Glomerular visceral epithelial cell (primary cell): Measurements from ENCODE around the gene TMPRSS2.

Source experiments
- DNase-seq: peaks from one replicate; pipeline ENCODE4 v3.0.0-alpha.2; 2016; ENCODE audit errors: extremely low spot score

Gene TMPRSS2

DNA sequence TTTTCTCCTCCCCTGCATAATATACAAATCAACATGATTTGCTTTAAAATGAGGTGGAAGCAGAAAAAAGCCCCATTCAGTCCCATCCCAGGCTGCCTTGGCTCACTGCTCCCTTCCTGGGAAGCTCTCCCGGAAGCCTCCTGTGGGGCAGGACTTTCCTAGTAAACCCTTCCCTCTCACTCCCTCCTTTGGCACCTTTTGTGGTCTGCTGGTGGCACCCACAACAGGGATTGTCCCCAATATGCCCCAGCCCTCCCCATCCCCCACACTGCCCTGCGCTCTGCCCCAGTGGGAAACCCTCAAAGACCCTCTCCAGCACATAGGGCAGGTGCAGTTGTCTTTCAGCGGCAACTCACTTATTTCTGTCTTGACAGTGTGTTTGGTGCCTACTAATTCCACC lies 1.8 kb upstream of the TMPRSS2 start:
- DNase-seq, result no peak

DNA sequence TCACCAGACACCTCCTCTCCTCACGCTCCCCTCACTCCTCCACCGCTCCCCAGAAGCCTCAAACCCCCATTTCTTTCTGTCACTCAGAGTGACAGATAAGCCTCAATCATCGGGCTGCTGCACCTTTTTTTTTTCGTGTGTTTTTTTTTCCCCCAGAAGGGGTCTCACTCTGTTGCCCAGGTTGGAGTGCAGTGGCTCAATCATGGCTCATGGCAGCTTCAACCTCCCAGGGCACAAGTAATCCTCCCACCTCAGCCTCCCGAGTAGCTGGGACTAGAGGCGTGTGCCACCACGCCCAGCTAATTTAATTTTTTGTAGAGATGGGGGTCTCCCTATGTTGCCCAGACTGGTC lies 1.2 kb upstream of the TMPRSS2 start:
- no peak for DNase-seq

DNA sequence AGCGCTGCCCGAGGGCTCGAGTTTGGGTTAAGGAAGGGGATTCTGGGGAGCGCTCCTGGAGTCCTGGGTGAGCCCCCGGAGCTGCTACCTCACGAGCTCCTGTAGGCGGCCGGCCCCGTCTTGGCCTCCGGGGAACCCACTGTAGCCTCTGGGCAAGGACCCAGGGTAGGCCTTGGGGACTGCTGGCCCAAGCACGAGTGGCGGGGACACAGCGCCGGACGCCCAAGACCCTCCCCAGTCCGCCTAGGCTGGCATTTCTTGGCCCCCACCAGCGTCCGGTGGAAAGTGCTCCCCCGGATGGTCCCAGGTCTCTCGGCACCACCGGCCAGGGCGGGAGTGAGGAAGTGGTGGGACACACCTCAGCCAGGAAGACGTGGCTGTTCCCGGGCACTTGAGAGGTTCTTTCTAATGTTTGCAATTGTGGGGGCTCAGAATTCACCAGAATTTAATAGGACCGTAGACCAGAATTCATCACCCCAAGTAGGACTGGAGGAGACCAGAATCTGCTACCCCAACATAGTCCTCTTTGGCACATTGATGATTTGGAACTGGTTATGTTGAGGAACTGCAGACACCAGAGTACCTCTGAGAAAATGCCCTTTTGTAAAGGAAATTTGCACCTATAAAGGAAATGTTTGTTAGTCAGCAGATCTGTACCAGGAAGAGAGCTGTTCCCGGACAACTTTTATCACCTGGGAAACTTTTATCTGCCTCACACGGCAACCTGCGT lies 622 bp upstream of the TMPRSS2 start:
- DNase-seq, result no peak

DNA sequence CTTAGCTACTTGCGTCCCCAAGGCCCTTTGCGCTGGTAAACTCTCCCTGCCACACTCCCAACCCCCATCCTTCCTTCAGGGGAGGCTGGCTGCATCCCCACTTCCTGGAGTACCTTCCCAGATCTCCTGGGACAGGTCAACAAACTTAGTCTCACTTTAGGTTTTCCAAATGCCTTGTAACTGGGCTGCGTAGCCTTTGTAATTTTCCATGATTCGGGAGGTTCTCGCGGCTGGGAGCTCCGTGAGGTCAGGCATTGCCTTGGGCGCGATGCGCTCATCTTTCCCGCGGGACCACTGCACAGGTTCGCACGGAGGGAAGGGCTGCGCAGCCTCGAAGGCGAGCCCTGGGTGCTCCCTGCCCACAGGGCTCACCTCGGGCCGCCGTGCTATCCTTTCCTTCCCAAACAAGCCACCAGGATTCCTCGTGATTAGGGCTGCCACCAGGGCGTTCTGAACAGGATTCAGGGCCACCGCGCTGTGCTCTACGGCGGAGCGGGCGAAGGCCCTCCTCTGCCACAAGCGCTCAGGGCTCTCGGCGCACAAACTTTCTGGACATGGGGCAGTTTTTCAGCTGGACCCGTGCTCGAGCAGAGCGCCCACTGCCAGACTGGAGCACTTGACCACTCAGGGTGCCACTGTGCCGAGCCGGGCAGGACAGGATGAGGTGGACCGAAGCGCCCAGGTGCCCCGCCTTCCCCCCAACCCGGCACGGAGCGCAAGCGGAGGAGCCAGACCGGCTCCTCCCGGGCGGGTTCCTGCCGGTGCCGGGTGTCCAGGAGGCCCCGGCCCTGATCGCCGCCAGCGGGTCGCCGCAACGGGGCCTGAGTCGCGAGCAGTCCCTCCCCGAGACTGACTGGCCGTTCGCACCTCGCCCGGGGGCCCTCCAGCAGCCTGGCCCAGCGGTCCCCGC lies 1.1 kb downstream of the TMPRSS2 start:
- DNase-seq, result no peak

DNA sequence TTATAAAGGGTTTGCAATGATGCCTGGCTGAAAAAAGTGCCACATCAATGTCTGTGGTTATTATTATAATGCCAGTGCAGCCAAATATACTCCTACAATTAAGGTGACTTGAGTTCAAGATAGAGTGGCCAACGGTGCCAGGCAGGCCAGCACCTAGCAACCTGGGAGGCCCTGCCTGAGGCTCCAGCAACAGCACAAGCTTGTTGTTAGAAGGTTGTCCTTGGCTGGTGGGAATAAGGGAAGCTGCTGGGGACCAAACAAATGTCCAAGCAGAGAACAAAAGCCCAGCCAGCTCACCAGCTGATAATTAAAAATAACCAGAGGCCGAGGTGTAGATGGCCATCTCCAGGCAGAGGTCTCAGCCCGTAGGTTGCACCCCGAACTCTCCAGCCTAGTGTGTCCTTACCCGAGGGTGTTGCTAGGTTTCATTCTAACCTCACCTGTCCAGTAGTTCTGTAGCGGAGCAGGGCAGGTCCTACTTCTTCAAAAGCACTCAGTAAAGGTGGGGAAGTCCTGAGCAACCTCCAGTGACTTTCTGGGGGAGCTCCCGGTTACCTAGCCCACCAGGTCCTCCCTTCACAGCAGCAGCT lies 1.9 kb downstream of the TMPRSS2 start:
- no peak for DNase-seq

DNA sequence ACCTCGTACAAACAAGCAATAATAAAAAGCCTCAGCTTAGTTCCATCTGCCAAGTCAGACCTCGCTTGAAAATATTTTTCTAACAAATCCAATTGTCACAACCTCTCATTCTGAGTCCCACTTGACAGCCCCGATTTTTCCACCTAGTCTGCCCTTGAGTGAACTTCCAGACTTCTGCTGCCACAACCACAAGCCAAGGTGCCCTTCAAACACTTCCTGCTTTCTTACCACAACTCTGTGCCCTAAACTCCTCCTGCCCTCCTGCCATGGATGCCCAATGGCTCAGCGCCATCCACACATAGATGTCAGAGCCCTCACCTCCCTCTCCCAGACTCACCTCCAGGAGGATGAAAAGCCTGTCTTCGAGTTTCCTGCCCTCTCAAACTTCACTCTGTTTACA lies 3.9 kb downstream of the TMPRSS2 start:
- DNase-seq, result no peak

DNA sequence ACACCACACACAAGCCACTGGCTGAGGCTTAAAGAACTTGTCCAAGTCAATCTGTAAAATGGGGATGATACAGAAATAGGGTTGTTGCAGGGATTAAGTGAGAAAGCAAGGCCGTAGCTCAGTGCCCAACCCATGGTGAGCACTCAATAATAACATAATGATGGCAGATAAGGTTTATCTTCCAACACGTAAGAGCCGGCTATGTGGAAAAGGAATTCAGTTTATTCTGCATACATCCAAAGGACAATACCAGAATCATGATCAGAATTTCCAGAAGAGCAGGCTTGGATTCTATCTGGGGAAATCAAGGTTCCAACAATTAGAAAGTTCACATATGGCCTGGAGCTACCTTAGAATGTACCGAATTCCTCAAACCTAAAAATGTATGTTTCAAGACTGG lies 4.6 kb downstream of the TMPRSS2 start:
- no peak for DNase-seq

DNA sequence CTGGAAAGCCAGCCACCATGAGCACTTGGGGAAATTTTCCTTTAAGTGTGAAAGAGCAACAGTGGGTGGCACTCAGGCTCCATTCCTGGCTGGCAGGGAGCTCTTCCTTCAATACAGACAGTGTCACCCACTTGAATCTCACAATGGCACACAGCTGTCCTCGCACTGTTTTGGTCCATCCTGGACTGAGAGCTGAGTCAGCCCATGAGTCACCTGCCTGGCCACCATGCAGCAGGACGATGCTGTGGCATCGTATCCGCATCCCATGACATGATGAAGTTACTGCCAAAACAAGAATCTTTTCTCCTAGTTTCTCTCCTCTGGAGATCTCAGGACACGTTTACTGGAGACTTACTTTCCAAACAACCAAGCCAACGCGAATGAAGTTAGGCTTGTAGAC lies 6.0 kb downstream of the TMPRSS2 start:
- peak; percentile 32 for DNase-seq

DNA sequence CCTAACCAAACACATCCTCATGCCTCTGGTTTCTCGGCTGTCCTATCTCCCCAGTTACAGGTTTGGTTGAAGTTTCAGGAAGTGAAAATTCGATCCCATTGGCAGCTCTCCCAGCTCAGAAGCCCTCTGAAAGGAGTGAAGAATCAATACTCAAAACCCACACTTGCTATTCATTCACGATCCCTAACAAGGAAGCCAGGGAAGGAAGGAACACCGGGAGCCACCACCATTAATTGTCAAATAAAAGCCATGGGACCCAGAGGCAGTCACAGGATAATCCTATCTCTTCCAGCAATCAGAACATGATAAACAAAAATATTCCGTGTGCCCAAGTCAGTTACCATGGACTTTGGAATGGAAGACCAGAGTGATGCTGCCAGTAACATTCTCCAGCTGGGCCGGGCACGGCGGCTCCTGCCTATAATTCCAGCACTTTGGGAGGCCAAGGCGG lies 7.0 kb downstream of the TMPRSS2 start:
- DNase-seq, result no peak

DNA sequence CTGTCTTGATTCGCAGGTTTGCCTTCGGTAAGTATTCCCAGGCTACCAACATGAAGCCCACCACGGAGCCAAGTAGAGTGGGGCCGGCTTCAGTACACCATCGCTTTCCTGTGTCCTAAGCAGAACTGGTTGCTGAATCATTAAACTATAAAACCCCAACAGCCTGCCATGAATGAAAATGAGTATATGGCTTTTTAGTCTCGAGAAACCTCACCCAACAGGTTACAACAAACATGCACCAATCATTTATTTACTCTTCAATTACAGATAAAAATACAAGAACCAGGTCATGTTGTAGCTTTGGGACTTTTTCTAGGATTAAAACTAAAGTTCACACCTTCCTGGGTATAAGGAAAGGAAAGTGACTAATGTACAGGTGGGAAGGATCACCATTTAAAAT lies 7.6 kb downstream of the TMPRSS2 start:
- no peak for DNase-seq

DNA sequence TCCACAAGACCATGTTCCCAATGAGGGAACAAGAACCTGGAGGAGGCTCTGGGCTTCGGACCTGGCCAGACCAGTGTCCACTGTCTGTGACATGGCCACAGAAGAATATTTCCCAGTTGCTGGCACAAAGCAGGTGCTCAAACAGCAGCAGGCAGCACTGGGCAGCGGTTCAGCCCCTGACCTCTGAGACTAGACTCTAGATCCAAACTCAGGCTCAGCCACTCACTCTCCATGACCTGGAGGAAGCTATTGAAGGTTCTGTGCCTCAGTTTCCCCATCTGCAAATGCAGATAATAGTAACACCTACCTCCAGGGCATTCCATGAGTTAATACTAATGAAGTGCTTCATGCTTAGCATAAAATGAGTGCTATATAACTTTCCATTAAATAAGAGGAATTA lies 8.0 kb downstream of the TMPRSS2 start:
- DNase-seq, result no peak

DNA sequence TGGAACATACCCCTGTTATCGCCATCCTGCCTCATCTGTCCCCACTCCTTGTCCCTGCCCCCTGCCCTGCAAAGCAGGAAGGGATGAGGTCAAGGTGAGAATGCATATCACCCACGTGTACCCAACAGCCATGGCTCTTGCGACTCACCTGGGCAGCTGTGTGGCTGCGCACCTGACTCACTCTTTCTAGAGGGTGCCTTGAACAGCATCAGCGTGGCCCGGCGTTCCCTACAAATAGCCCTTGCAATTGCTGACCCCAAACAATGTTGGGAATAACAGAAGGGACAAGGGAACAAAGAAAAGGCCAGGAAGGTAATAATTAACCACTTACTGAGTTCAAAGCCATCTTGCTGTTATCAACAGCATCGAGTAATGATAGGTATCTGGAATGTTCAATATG lies 10.2 kb downstream of the TMPRSS2 start:
- DNase-seq, result no peak

DNA sequence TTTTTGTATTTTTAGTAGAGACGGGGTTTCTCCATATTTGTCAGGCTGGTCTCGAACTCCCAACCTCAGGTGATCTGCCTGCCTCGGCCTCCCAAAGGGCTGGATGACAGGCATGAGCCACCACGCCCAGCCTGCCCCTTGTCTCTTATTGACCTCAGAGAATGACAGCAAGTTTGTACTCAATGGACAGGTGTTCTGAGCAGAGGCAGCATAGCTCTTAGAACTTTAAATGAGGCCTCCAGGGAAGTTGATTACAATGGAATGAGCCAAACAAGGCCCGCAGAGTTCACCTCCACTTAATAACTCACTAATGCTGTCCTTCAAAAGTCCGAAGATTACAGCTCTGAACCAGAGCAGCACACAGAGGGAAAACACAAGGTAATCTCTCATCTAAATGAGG lies 10.9 kb downstream of the TMPRSS2 start:
- DNase-seq, result no peak

DNA sequence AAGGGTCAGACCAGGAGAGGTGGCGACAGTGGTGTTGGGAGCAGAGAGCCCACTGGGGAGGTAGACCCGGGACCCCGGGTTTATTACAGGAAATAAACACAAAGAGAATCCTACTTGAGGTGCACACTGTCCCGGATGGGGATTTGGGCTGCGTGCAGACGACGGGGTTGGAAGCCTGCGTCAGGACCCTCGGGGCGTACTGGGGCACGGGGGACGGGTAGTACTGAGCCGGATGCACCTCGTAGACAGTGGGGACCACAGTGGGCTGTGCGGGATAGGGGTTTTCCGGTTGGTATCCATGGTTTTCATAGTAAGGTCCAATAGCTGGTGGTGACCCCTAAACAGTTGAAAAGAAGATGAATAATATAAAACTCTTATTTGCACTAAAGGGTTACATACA lies 13.7 kb downstream of the TMPRSS2 start:
- DNase-seq, result no peak

DNA sequence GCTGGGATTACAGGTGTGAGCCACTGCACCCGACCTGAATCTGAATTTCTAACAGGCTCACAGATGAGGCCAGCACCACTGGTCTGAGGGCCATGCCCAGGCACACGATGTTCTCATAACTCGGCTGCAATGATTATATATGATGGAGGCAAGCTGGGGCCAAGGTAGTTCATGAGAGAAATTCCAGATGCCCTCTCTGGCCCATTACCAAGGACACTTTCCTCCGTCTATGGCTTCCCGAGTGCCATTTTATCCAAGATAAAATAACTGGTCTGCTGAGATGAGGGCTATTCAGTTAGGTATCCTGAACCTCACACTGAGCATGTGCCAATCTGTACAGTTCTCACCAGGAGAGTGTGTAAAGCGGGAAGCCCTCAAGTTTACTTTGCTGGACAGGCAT lies 16.5 kb downstream of the TMPRSS2 start:
- no peak for DNase-seq

DNA sequence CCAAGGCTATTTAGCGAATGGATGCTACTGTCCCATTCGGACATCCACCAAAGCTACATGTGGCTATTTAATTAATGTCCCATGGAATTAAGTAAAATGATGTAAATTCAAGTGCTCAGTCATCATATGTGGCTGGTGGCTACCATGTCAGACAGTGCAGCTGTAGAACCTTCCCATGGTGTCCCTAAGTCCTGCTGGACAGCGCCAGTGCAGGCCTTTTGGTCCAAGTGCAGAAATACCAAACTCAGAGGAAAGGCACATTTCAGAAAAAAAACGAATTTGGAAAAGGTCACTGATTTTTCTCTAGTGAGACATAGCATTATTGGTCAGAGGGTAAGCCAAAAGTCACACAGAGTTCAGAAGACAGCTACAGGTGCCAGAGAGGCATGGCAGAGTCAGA lies 17.6 kb downstream of the TMPRSS2 start:
- no peak for DNase-seq

DNA sequence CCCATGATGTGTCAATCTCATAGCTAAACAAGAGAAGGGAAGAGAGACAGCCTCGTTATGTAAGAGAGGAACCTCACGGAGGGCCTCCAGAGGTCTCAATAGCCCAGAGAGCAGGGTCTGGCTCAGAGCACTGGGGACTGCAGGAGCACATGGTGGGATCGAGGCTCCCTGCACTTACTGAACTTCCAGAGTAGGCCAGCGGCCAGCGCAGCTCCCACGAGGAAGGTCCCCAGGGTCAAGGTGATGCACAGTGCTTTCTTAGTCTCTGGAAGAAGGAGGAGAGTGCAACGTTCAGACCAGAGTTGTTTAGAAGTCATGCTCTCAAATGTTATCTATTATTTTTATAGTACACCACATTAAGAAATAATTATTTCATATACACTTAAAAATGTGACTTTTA lies 18.6 kb downstream of the TMPRSS2 start:
- DNase-seq, result no peak

DNA sequence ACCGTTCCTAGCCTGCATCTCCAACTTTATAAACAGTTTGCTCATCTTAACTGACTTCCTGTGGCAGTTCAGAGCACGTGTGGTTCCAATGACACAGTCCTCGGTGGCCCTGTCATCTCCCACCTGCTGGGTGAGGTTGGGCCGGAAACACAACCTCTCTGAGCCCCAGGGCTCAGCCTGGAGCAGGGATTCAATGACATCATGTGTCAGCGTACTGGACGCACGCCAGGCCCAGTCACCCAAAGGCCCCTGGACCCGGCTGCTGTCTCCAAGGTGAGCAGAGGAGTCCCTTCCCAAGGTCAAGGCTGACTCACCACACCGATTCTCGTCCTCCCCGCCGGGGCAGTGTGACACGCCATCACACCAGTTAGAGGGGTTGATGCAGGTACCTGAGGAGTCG lies 19.9 kb downstream of the TMPRSS2 start:
- DNase-seq, result no peak

DNA sequence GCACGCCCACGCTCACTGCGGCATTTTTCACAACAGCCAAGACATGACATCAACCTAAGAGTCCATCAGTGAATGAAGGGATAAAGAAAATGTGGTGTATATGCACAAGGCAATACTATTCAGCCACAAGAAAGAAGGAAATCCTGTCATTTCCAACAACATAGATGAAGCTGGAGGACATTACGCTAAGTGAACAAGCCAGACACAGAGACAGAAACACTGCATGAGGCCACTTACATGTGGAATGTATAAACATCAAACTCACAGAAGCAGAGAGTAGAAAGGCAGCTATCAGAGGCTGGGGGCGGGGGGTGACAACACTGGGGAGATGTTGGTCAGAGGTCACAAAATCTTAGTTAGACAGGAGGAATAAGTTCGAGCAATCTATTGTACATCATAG lies 20.9 kb downstream of the TMPRSS2 start:
- no peak for DNase-seq

DNA sequence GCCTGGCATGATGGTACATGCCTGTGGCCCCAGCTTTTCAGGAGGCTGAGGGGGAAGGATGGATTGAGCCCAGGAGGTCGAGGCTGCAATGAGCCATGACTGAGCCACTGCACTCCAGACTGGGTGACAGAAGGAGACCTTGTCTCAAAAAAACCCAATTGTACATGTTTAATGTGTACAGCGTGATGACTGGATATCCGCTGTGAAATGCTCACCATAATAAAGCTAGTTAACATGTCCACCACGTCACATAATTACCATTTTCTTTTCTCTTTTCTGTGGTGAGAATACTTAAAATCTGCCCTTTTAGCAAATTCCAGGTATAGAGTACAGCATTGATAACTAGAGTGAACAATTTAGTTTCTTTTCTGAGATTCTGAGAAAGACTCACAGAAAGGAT lies 24.0 kb downstream of the TMPRSS2 start:
- DNase-seq, result no peak

DNA sequence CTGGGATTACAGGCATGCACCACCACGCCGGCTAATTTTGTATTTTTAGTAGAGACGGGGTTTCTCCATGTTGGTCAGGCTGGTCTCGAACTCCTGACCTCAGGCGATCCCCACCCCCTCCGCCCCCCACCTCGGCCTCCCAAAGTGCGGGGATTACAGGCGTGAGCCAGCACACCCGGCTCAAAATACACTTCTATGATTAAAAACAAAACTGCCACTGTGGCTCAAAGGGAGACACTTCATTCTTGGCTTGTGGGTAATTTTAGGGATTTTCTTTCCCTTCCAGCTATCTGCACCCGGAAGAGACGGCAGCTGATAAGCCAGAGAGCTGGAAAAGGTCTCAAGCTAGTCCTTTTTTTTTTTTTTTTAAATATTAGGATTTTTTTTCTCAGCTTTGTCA lies 24.5 kb downstream of the TMPRSS2 start:
- DNase-seq, result no peak

DNA sequence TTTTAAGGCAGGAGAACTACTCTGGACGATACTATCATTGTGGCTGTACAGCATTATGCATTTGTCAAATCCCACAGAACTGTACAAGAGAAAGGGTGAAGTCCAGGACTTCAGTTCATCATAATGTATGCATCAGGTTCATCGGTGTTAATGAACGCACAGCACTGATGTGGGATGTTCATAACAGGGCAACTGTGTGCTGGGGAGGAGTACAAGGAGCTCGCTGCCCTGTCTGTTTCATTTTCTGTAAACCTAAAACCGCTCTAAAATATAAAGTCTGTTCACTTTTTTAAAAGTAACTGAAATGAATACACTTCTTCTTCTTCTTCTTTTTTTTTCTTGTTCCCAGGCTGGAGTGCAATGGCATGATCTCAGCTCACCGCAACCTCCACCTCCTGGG lies 25.0 kb downstream of the TMPRSS2 start:
- no peak for DNase-seq

DNA sequence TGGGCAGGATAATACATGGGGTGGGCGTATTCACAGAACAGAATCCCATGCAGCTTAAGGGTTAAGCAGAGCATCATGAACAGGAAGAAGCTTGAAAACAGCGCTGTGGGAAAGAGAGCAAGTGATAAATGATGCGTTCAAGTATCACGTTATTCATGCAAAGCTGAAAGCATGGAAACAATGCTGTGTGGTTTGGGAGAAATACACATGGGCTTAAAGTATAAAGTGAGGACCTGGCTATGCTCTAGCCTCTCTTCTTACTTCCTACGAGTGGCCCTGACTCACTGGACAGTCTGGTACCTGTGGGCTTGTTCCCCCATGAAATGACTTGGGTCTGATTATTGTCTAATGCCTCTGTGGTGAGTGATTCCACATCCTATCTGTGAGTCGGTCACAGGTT lies 25.7 kb downstream of the TMPRSS2 start:
- peak; percentile 76 for DNase-seq
